ENCODE measurements around the gene CDH24.

The CDH24 gene

GRCh38 chr14:23060536-23061260, 3.4 kb upstream of the CDH24 start:
- DNase-seq (ENCODE audit: low read depth in 2 of 2) = no peak

GRCh38 chr14:23058654-23059504, 1.6 kb upstream of the CDH24 start:
- no peak for DNase-seq (ENCODE audit: low read depth in 2 of 2)

- DNase-seq (ENCODE audit: low read depth in 2 of 2) = peak; percentile 75 to 78
Measured at GRCh38 chr14:23057757-23058653, 685 bp upstream of the CDH24 start.

- DNase-seq (ENCODE audit: low read depth in 2 of 2) = peak in 1 of 2 donors; percentile 48
Measured at GRCh38 chr14:23056145-23056955, 970 bp downstream of the CDH24 start.

GRCh38 chr14:23055621-23056144, 1.6 kb downstream of the CDH24 start:
- DNase-seq (ENCODE audit: low read depth in 2 of 2) = no peak

GRCh38 chr14:23055147-23055550, 2.2 kb downstream of the CDH24 start:
- DNase-seq (ENCODE audit: low read depth in 2 of 2) = no peak

- no peak for DNase-seq (ENCODE audit: low read depth in 2 of 2)
Measured at GRCh38 chr14:23054000-23054811, 3.1 kb downstream of the CDH24 start.

- no peak for DNase-seq (ENCODE audit: low read depth in 2 of 2)
Measured at GRCh38 chr14:23053426-23053825, 3.9 kb downstream of the CDH24 start.

GRCh38 chr14:23052671-23053070, 4.6 kb downstream of the CDH24 start:
- no peak for DNase-seq (ENCODE audit: low read depth in 2 of 2)

- no peak for DNase-seq (ENCODE audit: low read depth in 2 of 2)
Measured at GRCh38 chr14:23052182-23052623, 5.1 kb downstream of the CDH24 start.

GRCh38 chr14:23051141-23052057, 5.9 kb downstream of the CDH24 start:
- no peak for DNase-seq (ENCODE audit: low read depth in 2 of 2)

GRCh38 chr14:23049011-23049410, 8.3 kb downstream of the CDH24 start:
- DNase-seq (ENCODE audit: low read depth in 2 of 2) = no peak

- DNase-seq (ENCODE audit: low read depth in 2 of 2) = no peak
Measured at GRCh38 chr14:23047751-23048693, 9.3 kb downstream of the CDH24 start.

- no peak for DNase-seq (ENCODE audit: low read depth in 2 of 2)
Measured at GRCh38 chr14:23047034-23047634, 10.2 kb downstream of the CDH24 start.

GRCh38 chr14:23045419-23046357, 11.6 kb downstream of the CDH24 start:
- DNase-seq (ENCODE audit: low read depth in 2 of 2) = no peak

- DNase-seq (ENCODE audit: low read depth in 2 of 2) = no peak
Measured at GRCh38 chr14:23044840-23045239, 12.5 kb downstream of the CDH24 start.
